NAMALWA (cell line): Measurements from ENCODE around the gene NPHP4.

Experiments
- DNase-seq: peaks from one replicate; pipeline ENCODE4 v3.0.0-alpha.2; 2015; ENCODE audit warnings: low spot score

The NPHP4 gene

DNA sequence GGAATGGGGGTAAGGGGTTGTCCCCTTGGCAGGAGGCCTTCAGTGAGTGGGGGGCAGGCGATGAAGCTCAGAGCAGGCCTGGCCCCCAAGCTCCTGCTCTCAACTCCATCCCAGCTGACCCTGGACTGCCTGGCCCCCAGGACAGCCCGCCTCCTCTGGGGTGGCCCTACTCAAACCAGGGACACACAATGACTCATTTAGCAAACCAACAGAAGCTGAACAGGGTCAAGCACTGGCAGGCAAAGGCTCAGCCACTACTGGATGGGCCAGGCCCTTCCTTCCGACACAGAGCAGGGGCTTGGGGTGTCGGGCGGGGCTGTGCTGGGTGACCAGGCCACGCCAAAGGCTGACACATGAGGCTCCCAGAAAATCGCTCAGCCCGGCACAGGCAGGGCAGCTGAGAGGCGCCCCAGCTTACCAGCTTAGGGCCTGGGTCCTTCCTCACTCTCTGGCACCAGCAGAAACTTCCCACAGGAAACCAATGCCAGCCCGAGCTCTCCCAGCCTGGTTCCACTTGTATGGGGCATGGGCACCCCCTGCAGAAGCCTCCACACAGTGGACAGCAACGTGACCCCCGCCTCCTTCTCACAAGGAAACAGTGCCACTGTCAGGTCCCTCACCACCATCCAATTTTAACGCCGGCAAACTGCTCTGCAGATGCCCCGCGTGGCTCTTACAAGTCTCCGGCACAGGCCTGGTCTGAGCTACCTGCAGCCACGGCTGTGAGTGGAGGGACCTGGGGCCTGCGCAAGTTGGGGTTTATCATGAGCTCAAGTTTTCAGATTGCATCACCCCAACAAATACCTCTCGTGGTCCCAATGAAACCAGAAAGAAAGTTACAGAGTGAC, 114.3 kb downstream of the NPHP4 start:
- DNase-seq = no peak

DNA sequence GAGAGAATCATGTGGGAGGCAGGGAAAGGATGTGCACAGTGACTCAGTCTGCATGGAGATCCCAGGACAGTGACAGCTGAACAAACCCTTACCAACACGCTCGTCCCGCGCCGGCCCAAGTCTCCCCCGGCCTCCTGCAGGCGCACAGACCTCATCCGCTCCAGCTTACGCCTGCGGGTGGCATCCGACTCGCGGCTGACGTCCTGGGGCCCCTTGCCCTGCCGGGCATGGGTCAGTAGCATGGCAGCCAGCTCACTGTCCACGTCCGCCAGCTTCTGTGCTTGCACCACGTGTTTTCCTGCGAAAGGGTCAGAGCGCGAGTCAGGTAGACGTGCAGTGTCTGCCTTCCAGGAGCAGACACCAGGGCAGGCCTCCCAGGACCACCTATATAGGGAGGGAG, 115.2 kb downstream of the NPHP4 start:
- DNase-seq = no peak

DNA sequence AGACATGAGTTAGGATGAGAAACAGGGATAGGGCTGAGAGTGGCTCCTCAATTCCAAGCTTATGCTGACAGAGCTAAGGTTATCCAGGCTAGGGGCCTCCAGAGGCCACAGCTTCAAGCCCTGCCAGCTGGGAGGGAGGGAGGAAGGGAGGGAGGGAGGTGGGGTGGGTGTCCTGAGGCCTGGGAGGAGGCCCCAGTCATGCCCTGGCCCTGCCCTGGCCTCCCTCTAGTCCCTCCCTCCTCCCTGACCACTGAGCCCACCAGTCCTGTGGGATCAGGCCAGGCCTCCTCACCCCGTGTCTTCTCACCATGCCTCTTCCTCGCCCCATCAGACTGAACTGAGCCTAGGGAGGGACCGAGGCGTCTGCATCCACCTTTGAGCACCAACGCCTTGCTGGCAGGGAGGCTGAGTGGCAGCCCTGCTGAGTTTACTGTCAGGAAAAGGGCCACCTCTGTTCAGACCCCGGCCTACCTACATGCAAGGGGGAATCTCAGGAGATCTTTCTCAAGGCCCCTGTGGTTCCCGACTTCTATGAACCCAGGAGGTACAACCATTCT, 116.1 kb downstream of the NPHP4 start:
- DNase-seq = no peak

DNA sequence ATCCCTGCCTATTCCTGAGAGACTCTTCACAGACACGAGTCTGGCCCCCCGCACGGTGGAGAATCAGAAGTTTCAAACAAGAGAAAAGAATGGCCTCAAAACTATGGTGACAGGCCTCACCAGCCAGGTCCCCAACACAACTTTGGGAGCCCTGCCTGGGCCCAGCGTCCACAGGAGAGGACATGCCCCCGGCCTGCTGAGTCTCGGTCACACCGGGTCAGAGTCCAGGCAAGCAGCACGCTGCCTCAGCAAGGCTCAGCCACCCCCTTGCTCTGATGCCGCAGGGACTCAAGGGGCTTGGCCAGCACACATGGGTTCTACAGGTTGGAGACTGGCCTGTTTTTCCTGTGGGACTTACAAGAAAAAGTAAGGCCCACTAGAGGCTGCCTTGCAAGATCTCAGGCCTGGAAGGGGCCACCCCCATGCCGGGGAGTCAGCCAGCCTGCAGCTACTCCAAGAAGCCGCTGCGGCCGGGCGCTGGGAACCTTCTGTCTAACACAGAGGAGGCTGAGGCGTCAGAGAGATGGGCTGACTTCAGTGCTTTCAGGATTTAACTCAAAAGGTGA, 116.8 kb downstream of the NPHP4 start:
- DNase-seq = no peak

DNA sequence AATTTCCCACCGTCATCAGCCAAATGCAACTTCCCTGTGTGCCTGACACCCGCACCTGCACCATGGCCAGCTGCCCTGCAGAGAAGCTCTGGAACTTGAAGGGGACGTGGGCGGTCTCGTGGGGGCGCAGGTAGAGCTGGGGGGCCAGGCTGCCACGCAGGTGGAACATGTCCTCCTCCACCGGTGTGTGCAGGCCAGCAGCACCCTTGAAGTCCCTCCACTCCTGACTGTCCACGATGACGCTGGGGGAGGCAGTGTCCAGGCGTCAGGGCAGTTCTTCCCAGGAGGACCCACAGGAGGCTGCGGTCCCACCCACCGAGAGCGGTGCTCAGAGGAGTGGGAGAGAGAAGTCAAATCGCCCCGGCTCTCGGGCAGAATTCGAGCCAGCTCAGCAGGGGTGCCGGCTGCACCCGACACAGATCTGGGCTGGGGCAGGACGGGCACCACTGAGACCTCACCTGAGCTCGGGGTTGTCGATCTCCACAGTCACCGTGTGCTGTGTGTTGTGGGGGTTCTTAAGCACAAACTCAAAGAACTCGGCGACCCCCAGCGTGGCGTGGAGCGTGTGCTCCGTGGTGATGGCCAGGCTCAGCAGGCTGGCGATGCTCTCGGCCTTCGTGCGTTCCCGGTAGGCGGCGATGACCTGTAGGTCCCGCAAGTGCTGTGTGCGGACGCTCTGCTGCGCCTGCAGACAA, 117.7 kb downstream of the NPHP4 start:
- DNase-seq = no peak

DNA sequence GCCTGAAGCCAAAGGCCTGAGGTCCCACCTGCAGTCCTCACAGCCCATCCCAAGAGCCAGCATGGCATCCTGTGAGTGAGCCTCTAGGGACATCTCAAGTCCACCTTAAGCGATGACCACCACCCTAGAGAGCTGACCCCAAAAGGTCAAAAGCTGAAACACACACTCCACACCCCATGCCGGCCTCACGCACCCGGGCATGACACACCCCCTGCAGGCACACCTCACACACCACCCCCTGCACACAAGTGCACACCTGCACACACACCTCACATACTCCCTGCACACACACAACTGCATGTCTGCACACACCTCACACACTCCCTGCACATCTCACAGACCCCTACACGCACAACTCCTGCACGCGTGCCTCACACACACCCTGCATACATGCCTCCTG, 118.7 kb downstream of the NPHP4 start:
- DNase-seq = no peak

DNA sequence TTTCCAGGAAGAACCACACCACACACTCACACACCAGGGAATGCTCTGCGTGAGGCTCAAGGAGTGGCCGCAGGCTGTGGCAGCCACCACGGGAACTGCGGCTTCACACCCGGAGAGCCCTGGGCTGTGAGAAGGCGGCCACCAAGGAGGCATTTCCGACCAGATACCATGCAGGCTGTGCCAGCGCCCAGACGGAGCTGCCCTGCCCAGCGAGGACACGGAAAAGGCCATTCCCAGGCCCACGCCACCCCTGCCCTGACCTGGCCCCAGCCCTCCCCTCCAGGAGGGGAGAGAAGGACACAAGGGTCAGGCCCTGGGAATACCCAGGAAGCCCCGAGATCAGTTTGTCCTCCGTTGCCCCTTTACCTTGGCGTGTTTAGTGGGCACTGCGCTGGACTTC, 119.3 kb downstream of the NPHP4 start:
- no peak for DNase-seq

DNA sequence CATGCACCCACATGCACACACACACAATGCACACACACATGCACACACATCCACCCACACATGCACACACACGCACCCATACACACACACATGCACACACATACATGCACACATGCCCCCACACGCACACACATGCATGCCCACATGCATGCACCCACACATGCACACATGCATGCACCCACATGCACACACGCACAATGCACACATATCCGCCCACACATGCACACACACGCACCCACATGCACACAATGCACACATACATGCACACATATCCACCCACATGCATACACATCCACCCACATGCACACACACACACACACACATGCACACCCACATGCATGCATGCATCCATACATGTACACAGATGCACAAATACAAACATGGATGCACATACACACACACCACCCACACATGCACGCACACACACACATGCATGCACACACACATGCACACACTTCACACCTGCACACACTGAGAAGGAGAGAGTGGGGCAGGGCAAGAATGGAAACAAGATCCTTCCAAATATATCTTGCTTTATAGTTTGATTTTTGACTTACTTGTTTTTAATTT, 123.2 kb downstream of the NPHP4 start:
- DNase-seq = no peak

DNA sequence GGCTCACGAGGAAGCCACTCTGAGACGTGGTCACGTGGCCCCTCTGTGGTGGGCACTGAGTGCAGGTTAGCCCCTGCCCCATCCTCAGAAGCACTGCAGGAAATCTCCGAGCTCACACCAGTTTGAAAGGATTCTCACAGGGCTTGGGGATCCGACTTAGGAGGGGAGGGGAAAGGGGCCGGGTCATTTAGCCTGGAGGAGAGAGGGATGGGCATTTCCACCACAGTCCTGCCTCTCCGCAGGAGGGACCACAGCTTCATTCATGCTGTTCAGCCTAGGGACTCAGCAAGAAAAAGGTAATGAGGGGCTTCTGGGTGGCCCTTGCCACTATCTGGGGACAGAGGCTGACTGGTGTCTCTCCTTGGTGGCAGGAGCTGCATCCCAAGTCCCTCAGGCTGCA, 126.5 kb downstream of the NPHP4 start:
- DNase-seq = no peak

DNA sequence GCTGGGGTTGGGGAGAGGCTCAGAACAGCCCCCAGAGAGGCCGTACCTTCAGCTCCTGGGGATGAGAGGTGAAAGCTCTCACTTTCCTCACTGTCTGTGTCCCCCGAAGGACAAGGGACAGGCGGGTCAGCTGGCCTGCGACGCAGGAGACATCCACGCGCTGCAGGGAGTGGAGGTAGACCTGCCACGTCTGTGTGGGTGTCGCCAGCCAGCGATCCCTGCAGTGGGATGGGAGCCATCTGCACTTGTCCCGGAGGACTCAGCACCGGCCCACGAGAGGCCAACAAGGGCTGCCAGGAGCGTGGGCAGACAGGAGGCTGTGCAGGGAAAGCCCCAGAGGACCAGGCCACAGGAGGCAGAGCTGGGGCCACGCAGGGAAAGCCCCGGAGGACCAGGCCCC, 127.2 kb downstream of the NPHP4 start:
- no peak for DNase-seq

DNA sequence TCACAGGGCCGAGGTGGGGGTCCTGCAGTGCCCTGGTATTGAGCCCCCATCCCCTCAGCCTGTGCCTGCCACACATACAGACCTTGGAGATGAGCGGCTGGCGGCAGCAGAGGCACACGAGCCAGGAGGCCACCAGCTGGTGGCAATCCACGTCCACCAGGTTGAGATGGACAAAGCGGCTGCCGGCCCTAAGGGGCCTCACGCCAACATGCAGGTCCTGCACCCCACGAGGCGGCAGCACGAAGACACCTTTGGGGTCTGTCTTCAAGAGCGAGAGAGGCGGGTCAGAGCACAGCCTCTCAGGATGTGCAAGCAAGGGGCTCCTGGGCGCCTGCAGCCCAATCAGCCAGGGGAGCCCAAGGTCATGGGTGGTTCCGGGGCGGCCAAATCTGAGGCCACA, 128.0 kb downstream of the NPHP4 start:
- no peak for DNase-seq

DNA sequence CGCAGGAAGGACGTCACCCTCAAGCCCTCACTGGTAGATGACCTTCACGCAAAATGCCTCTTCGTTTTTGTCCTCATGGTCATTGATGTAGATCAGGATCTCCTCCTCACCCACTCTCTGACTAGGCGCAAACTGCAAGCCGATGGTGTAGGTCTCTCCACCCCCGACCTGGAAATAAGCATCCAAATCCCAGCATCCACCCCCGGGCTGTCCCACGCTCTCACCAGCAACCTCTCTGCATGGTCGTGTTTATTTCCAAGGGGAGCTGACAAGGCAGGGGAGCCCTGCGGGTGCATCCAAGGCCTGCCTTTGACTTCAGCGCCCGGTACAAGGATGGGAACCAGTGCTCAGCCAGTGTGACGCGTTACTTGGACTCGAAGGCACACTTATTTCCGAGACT, 129.0 kb downstream of the NPHP4 start:
- DNase-seq = no peak

DNA sequence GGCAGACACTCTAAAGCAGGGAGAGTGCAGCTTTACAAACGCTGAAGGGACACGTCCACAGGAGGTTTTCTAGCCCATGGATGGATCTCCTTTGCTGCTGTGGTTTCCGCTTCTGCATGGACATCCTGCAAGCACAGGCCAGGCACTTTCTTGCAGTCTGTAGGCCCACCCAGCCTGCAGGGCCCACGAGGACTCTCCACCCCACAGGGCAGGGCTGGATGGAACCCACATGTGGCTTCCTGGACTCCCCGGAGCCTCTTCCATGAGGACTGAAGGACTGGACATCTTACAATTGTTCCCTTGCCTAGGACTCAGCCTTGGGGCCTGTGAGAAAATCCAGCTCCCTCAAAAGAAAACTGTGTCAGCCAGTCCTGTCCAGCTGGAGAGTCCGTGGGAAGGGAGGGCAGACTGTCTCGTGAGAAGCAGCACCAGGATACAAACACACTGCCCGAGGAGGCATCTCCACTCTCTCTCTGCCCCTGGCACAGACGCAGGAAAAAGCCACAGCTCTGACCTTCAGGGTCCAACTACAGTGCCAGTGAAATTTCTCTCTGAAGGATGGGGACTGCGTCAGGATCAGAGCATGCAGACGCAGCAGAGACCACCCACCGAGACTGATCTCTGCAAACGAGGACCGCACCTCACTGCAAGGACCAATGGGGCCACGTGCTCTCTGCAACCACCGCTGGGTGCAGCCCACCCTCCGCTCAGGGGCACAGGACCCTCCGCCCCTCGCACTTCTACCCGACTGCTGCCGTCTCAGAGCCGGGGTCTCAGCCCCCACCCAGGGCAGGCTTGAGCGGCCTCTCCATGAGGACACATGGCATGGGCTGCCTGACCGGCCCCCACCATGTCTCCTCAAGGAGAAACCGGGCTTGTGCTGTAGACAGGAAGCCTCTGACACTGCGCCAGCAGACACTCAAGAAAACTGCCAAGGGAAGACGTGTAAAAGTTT, 130.1 kb downstream of the NPHP4 start:
- DNase-seq = no peak

DNA sequence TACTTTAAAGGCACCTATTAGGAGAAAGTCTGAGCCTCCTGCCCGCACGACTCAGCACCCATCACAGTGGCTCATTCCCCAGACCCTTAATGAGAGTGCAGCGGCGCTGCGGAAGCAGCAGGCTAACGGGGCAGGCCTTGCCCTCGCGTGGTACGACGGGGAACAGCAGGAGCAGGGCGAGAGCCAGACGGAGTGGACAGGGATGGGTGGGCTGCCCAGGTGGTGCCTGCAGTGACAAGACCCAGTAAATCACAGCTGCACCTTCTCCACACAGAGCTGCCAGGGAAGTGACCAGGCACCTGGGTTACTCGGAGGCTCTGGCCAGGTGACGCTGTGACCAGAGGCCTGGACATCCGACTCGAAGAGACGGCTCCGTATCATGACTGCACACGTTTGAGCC, 131.9 kb downstream of the NPHP4 start:
- no peak for DNase-seq

DNA sequence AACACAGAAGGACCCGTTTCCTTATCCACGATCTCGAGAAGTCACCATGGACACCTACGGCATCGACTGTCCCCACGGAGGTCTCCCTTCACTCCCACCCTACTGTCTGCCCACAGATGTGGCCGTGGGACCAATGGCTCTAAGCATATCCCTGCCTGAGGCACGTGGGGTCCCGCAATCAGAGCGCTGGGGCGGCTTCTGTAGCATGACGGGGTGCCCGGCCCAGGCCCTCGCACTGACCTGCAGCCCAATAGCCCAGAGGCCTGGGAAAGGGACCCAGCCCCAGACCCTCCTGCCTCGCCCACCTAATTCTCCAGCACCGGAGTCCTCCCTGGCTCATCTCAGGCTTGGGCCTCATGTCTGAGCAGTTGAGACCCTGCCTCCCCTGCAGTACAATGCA, 132.5 kb downstream of the NPHP4 start:
- DNase-seq = no peak

DNA sequence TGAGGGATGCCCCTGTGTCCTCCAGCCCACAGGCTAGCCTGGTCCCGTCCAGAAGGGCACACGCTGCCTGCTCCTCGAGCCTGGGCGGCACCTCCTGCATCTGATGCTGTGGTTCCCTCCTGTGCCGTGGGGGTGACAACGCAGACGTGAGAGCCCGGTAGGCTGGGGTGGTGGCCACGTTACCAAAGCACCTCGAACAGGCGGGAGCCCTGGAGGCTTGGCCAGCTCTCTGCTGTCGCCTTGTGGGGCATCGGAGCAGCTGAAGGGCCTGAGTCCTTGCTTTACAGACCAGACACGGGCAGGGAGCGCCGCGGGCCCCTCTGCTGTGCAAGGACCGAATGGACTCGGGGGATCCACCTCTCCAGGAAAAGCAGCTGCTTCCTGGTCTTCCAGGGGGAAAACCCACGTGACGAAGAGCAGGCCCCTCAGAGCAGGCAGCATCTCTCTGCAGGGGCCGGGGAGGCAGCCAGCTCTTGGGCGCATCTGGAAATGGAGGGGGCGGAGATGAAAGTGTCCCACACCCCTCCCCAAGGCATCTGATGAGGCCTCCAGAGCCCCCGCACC, 133.3 kb downstream of the NPHP4 start:
- no peak for DNase-seq

DNA sequence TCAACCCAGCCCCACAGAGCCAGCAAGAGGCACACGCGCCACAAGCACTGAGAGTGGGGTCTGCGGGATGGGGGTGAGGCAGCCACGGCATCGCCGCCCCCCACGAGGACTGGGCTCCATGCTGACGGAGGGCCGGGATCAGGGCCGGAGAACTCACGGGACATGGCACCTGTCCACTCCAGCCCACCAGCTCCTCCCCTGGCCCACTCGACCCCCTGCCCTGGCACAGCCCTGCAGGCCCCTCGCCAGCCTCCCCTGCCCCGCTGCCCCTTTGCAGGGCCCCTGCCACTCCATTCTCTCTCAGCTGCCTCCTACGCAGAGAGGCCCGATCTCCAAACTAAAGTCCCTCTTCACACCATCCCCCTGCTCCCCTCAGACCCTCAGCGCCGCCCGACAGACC, 134.0 kb downstream of the NPHP4 start:
- DNase-seq = no peak

DNA sequence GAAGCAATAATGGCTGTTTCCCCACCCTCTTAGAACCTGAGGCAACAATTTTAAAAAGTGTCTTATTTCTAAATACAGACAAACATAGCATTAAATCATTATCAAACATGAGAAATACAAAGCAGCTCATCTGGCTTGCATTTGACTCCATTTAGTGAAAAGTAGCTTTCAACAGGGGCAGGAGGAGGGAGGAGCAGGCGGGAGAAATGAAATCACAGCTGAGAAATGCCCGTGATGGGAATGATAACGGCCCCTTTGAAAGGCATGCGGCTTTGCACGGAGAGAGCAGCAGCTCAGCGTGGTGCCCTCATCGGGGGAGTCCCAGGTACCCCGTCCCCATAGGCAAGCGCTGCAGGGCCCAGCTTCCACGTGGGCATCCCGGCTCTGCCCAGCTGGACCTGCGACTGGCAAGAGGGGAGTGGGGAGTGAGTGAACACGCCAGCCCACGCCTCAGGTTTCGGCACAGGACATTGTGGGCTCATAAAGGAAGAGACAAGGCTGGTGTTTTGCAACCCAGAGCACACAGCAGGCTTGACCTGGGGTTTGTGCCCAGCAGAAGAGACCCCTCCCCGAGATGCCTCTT, 134.6 kb downstream of the NPHP4 start:
- no peak for DNase-seq

DNA sequence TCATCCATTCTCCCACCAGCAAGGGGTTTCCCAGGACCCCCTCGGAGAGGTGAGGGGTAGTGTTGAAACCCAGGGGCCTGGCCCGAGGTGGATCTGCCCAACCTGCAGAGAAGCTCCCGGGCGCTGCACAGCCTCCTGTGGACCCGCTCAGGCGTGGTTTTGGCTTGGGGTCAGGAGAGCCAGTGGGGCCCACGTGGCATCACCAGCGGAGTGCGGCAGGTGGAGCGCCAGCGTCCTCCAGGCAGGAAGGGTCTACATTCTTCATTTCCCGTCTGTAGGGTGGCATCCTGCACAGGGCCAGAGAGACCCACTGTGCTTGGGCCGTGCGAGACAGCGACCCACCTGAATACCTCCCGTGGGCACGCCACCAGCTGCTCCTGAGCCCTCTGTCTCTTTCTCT, 135.2 kb downstream of the NPHP4 start:
- DNase-seq = no peak

DNA sequence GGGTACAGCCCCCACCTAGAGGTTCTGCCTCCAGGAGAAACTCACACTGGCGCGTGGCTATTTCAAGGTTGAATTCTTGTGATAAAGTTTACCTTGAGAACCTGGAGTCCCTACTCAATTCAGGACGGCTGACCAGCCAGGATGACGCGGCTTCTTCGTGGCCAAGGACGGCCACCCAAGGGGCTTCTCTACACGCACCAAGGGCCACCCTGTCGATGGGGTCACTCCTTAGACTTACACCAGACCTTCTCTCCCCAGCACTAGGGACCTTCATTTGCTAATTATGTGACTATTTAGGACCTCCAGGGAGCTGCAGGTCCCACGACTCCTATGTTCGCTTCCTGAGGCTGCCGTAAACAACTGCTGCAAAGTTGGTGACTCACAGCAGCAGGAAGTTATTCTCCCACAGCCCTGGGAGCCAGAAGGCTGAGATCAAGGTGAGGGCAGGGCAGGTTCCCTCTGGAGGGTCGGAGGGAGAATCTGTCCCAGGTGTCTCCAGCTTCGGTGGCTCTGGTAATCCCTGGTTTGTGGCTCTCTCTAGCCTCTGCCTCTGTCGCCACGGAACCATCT, 135.9 kb downstream of the NPHP4 start:
- no peak for DNase-seq
